OCI-LY7 (cell line): ENCODE measurements around the gene ADPRHL1. TPM values are rescaled to one million over a fixed set of nuclear protein-coding genes. Genes with fewer than 3 reads are reported as not detected.

ENCODE experiments used
- BruUV-seq: library from RNA; stranded (reverse); fragments of 400-500 nt; replicated peaks from 2 replicates; lab custom pipeline; 2021; lab: Mats Ljungman, UMichigan
- CTCF ChIA-PET: fragments of 300-600 bp; sonication (Branson Sonifier 250); formaldehyde crosslinking; loops from one replicate; lab custom pipeline; 2022; ENCODE audit warnings: antibody characterized with exemption; ENCODE audit not compliant: unreplicated experiment; lab: Charles Lee
- POLR2A ChIA-PET: fragments of 300-600 bp; sonication (Branson Sonifier 250); formaldehyde crosslinking; loops from one replicate; lab custom pipeline; 2022; ENCODE audit warnings: antibody characterized with exemption; lab: Charles Lee
- DNase-seq: peaks from one replicate; pipeline ENCODE4 v3.0.0-alpha.2; 2015; ENCODE audit warnings: low spot score
- H2AFZ ChIP-seq: fragments of 200-600 bp; sonication (generic), shearing (Covaris generic); 2 replicates; pipeline ENCODE4 v1.6.1; 2014; ENCODE audit warnings: mild to moderate bottlenecking, antibody characterized with exemption, low read length, moderate library complexity
- H3K27ac ChIP-seq: fragments of 200-600 bp; sonication (generic); 2 replicates; pipeline ENCODE4 v1.5.1; 2014; ENCODE audit warnings: mixed run types, low read depth, mild to moderate bottlenecking, moderate library complexity, low read length, inconsistent platforms; ENCODE audit not compliant: poor library complexity, severe bottlenecking
- H3K36me3 ChIP-seq: fragments of 200-600 bp; sonication (generic); 2 replicates; pipeline ENCODE4 v1.6.1; 2014; ENCODE audit warnings: mild to moderate bottlenecking, antibody characterized with exemption, low read length, moderate library complexity, mixed read lengths; ENCODE audit not compliant: insufficient read depth
- H3K4me1 ChIP-seq: fragments of 200-600 bp; sonication (generic); 2 replicates; pipeline ENCODE4 v1.5.1; 2014; ENCODE audit warnings: mild to moderate bottlenecking, low read length; ENCODE audit not compliant: insufficient read depth, poor library complexity, severe bottlenecking
- H3K4me2 ChIP-seq: fragments of 200-600 bp; sonication (generic); 2 replicates; pipeline ENCODE4 v1.6.1; 2014; ENCODE audit warnings: mild to moderate bottlenecking, low read length
- H3K4me3 ChIP-seq: fragments of 200-600 bp; sonication (generic); 2 replicates; pipeline ENCODE4 v1.5.1; 2014; ENCODE audit warnings: mild to moderate bottlenecking, low read depth, low read length; ENCODE audit not compliant: poor library complexity, severe bottlenecking
- H3K79me2 ChIP-seq: fragments of 200-600 bp; sonication (generic); 2 replicates; pipeline ENCODE4 v1.6.1; 2016; ENCODE audit warnings: low read depth, mild to moderate bottlenecking, low read length, moderate library complexity, mixed read lengths; ENCODE audit not compliant: insufficient read depth
- H3K9me2 ChIP-seq: fragments of 200-600 bp; sonication (generic); 2 replicates; pipeline ENCODE4 v1.6.1; 2016; ENCODE audit warnings: mild to moderate bottlenecking, low read length, mixed read lengths; ENCODE audit not compliant: insufficient read depth
- H3K9me3 ChIP-seq: fragments of 200-600 bp; sonication (generic); 2 replicates; pipeline ENCODE4 v1.6.1; 2014; ENCODE audit warnings: mild to moderate bottlenecking, mixed run types, low read length, mixed read lengths
- H4K20me1 ChIP-seq: fragments of 200-600 bp; sonication (generic); 2 replicates; pipeline ENCODE4 v1.6.1; 2014; ENCODE audit warnings: mild to moderate bottlenecking, antibody characterized with exemption, low read length, moderate library complexity, mixed read lengths; ENCODE audit not compliant: insufficient read depth
- CTCF ChIP-seq: fragments of 200-600 bp; sonication (generic); conservative IDR thresholded peaks from 2 replicates; pipeline ENCODE4 v1.5.1; 2014; ENCODE audit warnings: mild to moderate bottlenecking, antibody characterized with exemption, low read length, moderate library complexity, mixed read lengths
- EZH2phosphoT487 ChIP-seq: fragments of 200-600 bp; sonication (generic); IDR thresholded peaks from 2 replicates; pipeline ENCODE4 v1.6.1; 2018; ENCODE audit warnings: low read depth, borderline replicate concordance, mild to moderate bottlenecking, mixed run types, antibody characterized with exemption, low read length, moderate library complexity, mixed read lengths
- intact Hi-C: fragments of 100-400 bp; cut with micrococcal nuclease; formaldehyde crosslinking; loops from one replicate; pipeline ENCODE4 v1.10.0; 2022; ENCODE audit not compliant: unreplicated experiment
- total RNA-seq, 2 experiments: library from RNA; depleted of rRNA in 1 of 2; stranded (reverse); fragments of >200 nt in 1 of 2; shearing (Covaris generic) in 1 of 2; gene quantifications; 2 replicates each; pipeline ENCODE4 v1.2.3, GENCODE V29; 2014 to 2022

Gene ADPRHL1
- total RNA-seq, 2 experiments from 2014 or later: 2.5 to 6.2 TPM

- ChIA-PET POLR2A (no interaction called here), CTCF (no interaction called here)
- no peak overlapping the region for H3K4me2 ChIP-seq
- H3K9me3 ChIP-seq: no peaks in the 10 kb centered on the region
- intact Hi-C loops: no loop called here
- H3K36me3 ChIP-seq: peaks cover 38% of the 10 kb centered on the region
- H3K4me1 ChIP-seq: no peaks in the 10 kb centered on the region
- no TSS peak for BruUV-seq
- TF ChIP-seq CTCF: no peak
- no peak for TF ChIP-seq EZH2phosphoT487
- H2AFZ ChIP-seq: no peak overlapping the region
- H3K27ac ChIP-seq: no peak overlapping the region
- H4K20me1 ChIP-seq: no peaks in the 10 kb centered on the region
- no peaks in the 10 kb centered on the region for H3K9me2 ChIP-seq
- H3K79me2 ChIP-seq: peaks cover 5% of the 10 kb centered on the region; the same call in 1 of the 2 replicates
- DNase-seq: no peak
- no peak overlapping the region for H3K4me3 ChIP-seq
Observed at GRCh38 chr13:113479179-113479578, 25.9 kb upstream of the ADPRHL1 start.

- H4K20me1 ChIP-seq: no peaks in the 10 kb centered on the region
- TF ChIP-seq CTCF (no peak), EZH2phosphoT487 (no peak)
- H3K79me2 ChIP-seq: peaks cover 5% of the 10 kb centered on the region; the same call in 1 of the 2 replicates
- no peak overlapping the region for H2AFZ ChIP-seq
- ChIA-PET CTCF (no interaction called here), POLR2A (no interaction called here)
- no peak overlapping the region for H3K4me3 ChIP-seq
- H3K9me3 ChIP-seq: no peaks in the 10 kb centered on the region
- intact Hi-C loops: no loop called here
- H3K4me1 ChIP-seq: no peaks in the 10 kb centered on the region
- no peak for DNase-seq
- no peak overlapping the region for H3K27ac ChIP-seq
- no TSS peak for BruUV-seq
- H3K4me2 ChIP-seq: no peak overlapping the region
- no peaks in the 10 kb centered on the region for H3K9me2 ChIP-seq
- peaks cover 38% of the 10 kb centered on the region for H3K36me3 ChIP-seq
Observed at GRCh38 chr13:113477724-113478123, 24.4 kb upstream of the ADPRHL1 start.

- peaks cover 38% of the 10 kb centered on the region for H3K36me3 ChIP-seq
Observed at GRCh38 chr13:113476811-113477210, 23.5 kb upstream of the ADPRHL1 start.

More at GRCh38 chr13:113476811-113477210, 23.5 kb upstream of the ADPRHL1 start:
- H4K20me1 ChIP-seq: no peaks in the 10 kb centered on the region
- intact Hi-C loops: no loop called here
- H3K9me2 ChIP-seq: no peaks in the 10 kb centered on the region
- H2AFZ ChIP-seq: no peak overlapping the region
- no peak overlapping the region for H3K4me2 ChIP-seq
- BruUV-seq: no TSS peak
- no peak overlapping the region for H3K27ac ChIP-seq
- no peaks in the 10 kb centered on the region for H3K4me1 ChIP-seq
- ChIA-PET CTCF (no interaction called here), POLR2A (interaction anchor here (0.9 kb wide), 1 partner anchor 11 kb away, joined by 4 read pairs; no protein-coding TSS in a partner anchor)
- no peaks in the 10 kb centered on the region for H3K9me3 ChIP-seq
- TF ChIP-seq CTCF (no peak), EZH2phosphoT487 (no peak)
- H3K79me2 ChIP-seq: no peaks in the 10 kb centered on the region
- DNase-seq: no peak
- no peak overlapping the region for H3K4me3 ChIP-seq
